Colonic mucosa (tissue), 4 donors: Measurements from ENCODE around the gene RASSF5. TPM values are rescaled to one million over a fixed set of nuclear protein-coding genes. Genes with fewer than 3 reads are reported as not detected.

Source experiments
- DNase-seq: peaks from one replicate; pipeline ENCODE4 v3.0.0-alpha.2; 2020
- H3K27ac ChIP-seq: fragments of 200-600 bp; one replicate; pipeline ENCODE4 v1.8.0; 2021
- H3K27me3 ChIP-seq: fragments of 200-600 bp; one replicate; pipeline ENCODE4 v1.8.0; 2021
- H3K36me3 ChIP-seq: fragments of 200-600 bp; one replicate; pipeline ENCODE4 v1.8.0; 2021
- H3K4me1 ChIP-seq: fragments of 200-600 bp; one replicate; pipeline ENCODE4 v1.8.0; 2021; ENCODE audit warnings: mild to moderate bottlenecking
- H3K4me3 ChIP-seq: fragments of 200-600 bp; one replicate; pipeline ENCODE4 v1.8.0; 2021
- H3K9ac ChIP-seq, 2 donors: one replicate each; pipeline ENCODE4 v1.7.0; 2013; ENCODE audit warnings: control low read depth in 2 of 2, low read depth in 2 of 2, low read length in 2 of 2
- H3K9me3 ChIP-seq: fragments of 200-600 bp; one replicate; pipeline ENCODE4 v1.8.0; 2021
- intact Hi-C: fragments of 100-400 bp; cut with DNase I; formaldehyde crosslinking; loops from one replicate; pipeline ENCODE4 v1.14.1; 2022
- total RNA-seq, 2 donors: library from RNA; stranded (reverse); fragmentation: NEBNext Ultra II Directional in 1 of 2; extraction: Animal tissue kit (Norgen Biotek cat#: 25700) in 1 of 2; gene quantifications; one replicate each; pipeline ENCODE4 v1.2.1, GENCODE V29; 2021
- TF ChIP-seq, protein P1 (sequence below): fragments of 200-600 bp; IDR thresholded peaks from one replicate; pipeline ENCODE4 v1.8.0; 2022; ENCODE audit warnings: antibody characterized with exemption, mild to moderate bottlenecking
- donor health status: healthy.
- donor health status: DM: no; HTN: no; CAD: no.
- donor health status: DM: no; HTN: no; CAD: no.

RASSF5 gene
- total RNA-seq, 2 donors from 2014 or later = 4.9 to 5.4 TPM

DNA sequence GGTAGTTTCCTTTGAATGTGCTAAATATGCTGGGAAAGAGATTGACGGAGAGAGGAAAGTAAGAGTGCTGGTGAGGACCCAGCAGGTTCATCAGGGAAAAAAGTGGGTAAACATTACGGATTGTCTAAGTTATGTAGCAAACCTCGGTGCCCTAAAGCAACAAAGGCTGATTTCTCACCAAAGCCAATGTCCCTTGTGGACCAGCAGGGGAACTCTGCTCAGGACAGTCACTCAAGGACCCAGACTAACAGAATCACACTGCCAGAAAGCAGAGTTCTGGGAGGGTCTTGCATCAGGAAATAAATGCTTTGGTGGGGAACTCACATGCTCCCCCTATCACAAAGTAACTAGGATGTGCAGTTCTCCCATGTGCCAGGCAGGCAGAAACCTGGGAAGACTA is 38.8 kb upstream of the RASSF5 start:
- Histone ChIP-seq H3K9ac (no peak overlapping the region), H3K36me3 (no peaks in the 10 kb centered on the region), H3K4me1 (peaks cover 6% of the 10 kb centered on the region), H3K4me3 (no peak overlapping the region), H3K27ac (no peak overlapping the region), H3K9me3 (no peaks in the 10 kb centered on the region), H3K27me3 (no peaks in the 10 kb centered on the region)
- TF ChIP-seq, protein P1, sequence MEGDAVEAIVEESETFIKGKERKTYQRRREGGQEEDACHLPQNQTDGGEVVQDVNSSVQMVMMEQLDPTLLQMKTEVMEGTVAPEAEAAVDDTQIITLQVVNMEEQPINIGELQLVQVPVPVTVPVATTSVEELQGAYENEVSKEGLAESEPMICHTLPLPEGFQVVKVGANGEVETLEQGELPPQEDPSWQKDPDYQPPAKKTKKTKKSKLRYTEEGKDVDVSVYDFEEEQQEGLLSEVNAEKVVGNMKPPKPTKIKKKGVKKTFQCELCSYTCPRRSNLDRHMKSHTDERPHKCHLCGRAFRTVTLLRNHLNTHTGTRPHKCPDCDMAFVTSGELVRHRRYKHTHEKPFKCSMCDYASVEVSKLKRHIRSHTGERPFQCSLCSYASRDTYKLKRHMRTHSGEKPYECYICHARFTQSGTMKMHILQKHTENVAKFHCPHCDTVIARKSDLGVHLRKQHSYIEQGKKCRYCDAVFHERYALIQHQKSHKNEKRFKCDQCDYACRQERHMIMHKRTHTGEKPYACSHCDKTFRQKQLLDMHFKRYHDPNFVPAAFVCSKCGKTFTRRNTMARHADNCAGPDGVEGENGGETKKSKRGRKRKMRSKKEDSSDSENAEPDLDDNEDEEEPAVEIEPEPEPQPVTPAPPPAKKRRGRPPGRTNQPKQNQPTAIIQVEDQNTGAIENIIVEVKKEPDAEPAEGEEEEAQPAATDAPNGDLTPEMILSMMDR = no peak
- DNase-seq = no peak
- intact Hi-C loops = no loop called here

DNA sequence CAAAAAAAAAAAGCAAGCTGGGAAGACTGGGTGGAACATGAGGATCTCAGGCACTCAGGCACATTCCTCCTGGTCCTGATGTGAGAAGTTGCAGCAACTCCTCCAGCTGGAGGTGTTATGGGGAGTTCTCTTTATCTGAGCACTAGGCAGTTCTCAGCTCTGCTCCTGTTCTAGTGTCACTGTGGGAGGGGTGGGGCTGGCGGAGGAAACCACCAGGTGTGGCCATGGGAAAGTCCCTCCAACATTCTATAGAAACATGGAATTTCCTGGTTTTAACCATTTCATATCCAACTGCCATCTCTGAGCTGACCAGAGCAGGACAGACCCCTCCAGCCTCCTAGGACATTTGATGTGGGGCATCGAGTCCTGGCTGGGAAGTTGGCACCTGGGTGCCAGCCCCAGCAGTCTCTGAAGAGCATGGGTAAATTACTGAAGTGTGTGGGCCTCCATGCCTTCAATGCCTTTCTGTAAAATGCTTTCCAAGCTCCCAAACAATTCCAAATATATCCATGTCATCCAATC is 37.9 kb upstream of the RASSF5 start:
- Histone ChIP-seq H3K36me3 (no peaks in the 10 kb centered on the region), H3K4me3 (no peak overlapping the region), H3K9me3 (no peaks in the 10 kb centered on the region), H3K4me1 (peaks cover 6% of the 10 kb centered on the region), H3K27ac (peak overlapping the region; percentile 66), H3K9ac (peak overlapping the region in 1 of 2 donors; percentile 14), H3K27me3 (no peaks in the 10 kb centered on the region)
- TF ChIP-seq, protein P1 = no peak
- intact Hi-C loops = no loop called here
- peak; percentile 84 for DNase-seq

DNA sequence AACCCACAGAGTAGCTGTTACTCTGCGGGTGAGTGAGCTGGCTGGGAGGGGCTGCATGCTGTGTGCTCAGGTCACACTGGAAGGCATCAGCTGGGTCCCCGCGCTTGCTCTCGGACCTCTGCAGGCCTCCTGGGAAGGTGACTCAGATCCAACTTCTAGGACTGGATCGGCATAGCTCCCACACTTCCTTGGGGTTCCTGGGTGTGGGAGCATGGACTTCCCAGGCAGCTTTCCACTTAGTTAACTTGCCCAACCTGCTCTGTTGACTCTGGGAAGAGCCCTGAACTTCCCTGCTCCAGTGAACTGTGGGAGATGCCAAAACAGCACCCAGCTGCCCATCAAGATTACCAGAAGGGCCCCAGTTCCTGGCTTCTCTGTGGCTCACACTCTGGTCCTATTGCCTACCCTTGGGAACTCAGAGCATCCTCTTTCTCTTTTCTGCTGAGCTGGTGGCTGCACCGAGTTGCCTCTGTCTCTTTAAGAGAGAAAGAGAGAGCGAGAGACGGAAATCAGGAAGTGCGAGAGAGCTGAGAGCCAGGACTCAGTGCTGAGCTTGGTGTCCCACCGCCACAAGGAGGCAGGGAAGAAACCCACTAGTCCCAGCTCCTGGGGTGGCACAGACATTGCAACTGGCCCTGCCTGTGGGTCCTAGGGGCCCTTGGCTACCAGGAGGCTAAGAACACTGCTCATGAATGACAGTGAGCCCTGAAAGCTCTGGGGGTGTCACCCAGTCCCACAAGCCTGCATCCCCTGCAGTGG is 37.2 kb upstream of the RASSF5 start, which contains the start of gene IKBKE:
Gene IKBKE, plus strand, starts transcription at position 544 of the 759 bp plus-strand sequence. CDS start 2,752 bp downstream, outside the sequence.
- H3K9ac ChIP-seq = peak within 1 kb of the TSS; percentile 72 to 98
- H3K9me3 ChIP-seq = no peaks in the 10 kb centered on the region
- intact Hi-C loops = no loop called here
- H3K4me3 ChIP-seq = peak within 1 kb of the TSS; percentile 76
- H3K4me1 ChIP-seq = peaks cover 6% of the 10 kb centered on the region
- H3K27ac ChIP-seq = peak within 1 kb of the TSS; percentile 66
- H3K27me3 ChIP-seq = no peaks in the 10 kb centered on the region
- DNase-seq = peak; percentile 75
- no peaks in the 10 kb centered on the region for H3K36me3 ChIP-seq
- TF ChIP-seq, protein P1 = no peak

DNA sequence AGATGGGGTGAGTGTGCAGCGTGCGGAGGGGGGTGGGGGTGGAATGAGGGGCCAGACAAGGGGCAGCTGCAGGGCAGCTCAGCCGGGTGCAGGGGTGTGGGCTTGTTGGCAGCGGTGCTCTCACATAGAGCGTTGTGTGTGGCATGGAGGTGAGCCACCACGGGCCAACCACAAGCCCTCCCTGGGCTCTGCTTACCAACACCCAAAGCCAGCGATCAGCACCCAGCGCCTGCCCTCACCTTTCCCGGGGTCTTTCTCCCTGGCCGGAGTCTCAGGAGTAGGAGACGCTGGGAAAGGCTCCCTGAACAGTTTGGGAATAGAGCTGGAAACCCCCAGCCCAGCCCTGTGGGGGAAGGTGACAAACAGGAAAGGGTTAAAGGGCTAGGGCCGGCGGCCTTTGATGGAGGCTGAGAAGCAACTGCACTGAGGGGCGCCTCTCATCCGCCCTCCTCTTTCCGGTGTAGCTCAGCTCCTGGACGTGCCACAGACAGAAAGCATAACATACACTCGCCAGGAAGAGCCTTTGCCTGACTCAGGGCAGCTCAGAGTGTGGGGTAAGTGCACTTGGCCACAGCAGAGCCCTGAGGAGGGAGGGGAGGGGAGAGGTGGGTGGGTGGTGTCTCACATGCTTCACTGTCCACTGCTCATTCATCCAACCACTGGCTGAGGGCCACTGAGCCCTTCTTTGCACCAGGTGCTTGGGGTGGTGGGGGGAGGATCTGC is 36.5 kb upstream of the RASSF5 start:
- intact Hi-C loops = no loop called here
- H3K4me1 ChIP-seq = peaks cover 6% of the 10 kb centered on the region
- H3K4me3 ChIP-seq = peak overlapping the region; percentile 76
- peak; percentile 45 for DNase-seq
- H3K36me3 ChIP-seq = no peaks in the 10 kb centered on the region
- no peaks in the 10 kb centered on the region for H3K9me3 ChIP-seq
- H3K27me3 ChIP-seq = no peaks in the 10 kb centered on the region
- peak overlapping the region; percentile 72 to 98 for H3K9ac ChIP-seq
- H3K27ac ChIP-seq = peak overlapping the region; percentile 66
- TF ChIP-seq, protein P1 = no peak

DNA sequence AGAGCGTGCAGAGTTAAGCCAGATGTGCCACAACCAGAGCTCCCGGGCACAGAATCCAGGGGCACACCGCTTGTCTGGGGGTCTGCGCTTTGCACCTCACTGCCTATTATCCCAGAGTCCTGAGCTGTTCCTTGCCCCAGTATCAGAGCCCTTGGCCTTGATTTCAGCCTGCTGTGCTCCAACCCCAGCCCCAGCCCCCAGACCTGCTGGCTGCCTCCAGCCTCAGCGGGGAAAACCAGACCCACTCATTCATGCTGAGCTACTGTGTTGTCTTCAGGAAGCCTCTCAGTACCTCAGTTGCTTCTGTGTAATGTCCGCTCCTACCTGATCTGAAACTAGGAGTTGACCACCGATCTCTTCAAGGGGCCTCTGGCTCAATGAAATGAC is 35.9 kb upstream of the RASSF5 start:
- Histone ChIP-seq H3K9me3 (no peaks in the 10 kb centered on the region), H3K4me1 (peaks cover 6% of the 10 kb centered on the region), H3K9ac (peak overlapping the region in 1 of 2 donors; percentile 98), H3K4me3 (peak overlapping the region; percentile 76), H3K36me3 (no peaks in the 10 kb centered on the region), H3K27me3 (no peaks in the 10 kb centered on the region), H3K27ac (peak overlapping the region; percentile 11)
- DNase-seq = no peak
- intact Hi-C loops = no loop called here
- TF ChIP-seq, protein P1 = no peak
